Muscle of leg (tissue), 11 donors: ENCODE measurements around the gene WDR20. TPM values are rescaled to one million over a fixed set of nuclear protein-coding genes. Genes with fewer than 3 reads are reported as not detected.
A peak's percentile ranks its signal among the peaks of the same experiment; 100 is the strongest.

Source experiments
- DNase-seq: peaks from one replicate; pipeline ENCODE4 v3.0.0; 2013
- H3K27ac ChIP-seq: one replicate; pipeline ENCODE4 v1.5.1; 2013; ENCODE audit warnings: mild to moderate bottlenecking, low read length, control low read depth
- H3K27me3 ChIP-seq: one replicate; pipeline ENCODE4 v1.6.1; 2013; ENCODE audit warnings: low read length; ENCODE audit not compliant: control insufficient read depth, insufficient read depth
- H3K36me3 ChIP-seq: one replicate; pipeline ENCODE4 v1.6.1; 2013; ENCODE audit warnings: low read length; ENCODE audit not compliant: control insufficient read depth, insufficient read depth
- H3K4me1 ChIP-seq: one replicate; pipeline ENCODE4 v1.6.1; 2013; ENCODE audit warnings: low read length; ENCODE audit not compliant: control insufficient read depth, insufficient read depth
- H3K4me3 ChIP-seq: one replicate; pipeline ENCODE4 v1.5.1; 2013; ENCODE audit warnings: low read length, control low read depth
- H3K9me3 ChIP-seq: replicated peaks from 2 replicates; pipeline ENCODE4 v1.6.1; 2013; ENCODE audit warnings: low read depth, low read length; ENCODE audit not compliant: control insufficient read depth
- WGBS: methylation state at CpG from one replicate; pipeline ENCODE4 v1.1.5; 2013; ENCODE audit warnings: missing lambda C conversion rate; ENCODE audit not compliant: insufficient coverage; 5-methylcytosine and 5-hydroxymethylcytosine counted together
- polyA plus RNA-seq, 8 donors: library from polyadenylated mRNA; unstranded; fragments of 120-200 nt; gene quantifications; one replicate each; pipeline versions ENCODE4 v1.2.1 to v1.2.3, GENCODE V29; 2013; ENCODE audit warnings: inconsistent platforms in 1 of 8, low replicate concordance in 1 of 8; ENCODE audit not compliant: insufficient read length in 8 of 8, insufficient read depth in 1 of 8
- total RNA-seq: library from RNA; stranded (reverse); fragments of 120-200 nt; gene quantifications from one replicate; pipeline ENCODE4 v1.2.4, GENCODE V29; 2013

Gene WDR20
- total and polyA plus RNA-seq, 9 donors: 20.0 to 28.9 (median 25.0) TPM

DNA sequence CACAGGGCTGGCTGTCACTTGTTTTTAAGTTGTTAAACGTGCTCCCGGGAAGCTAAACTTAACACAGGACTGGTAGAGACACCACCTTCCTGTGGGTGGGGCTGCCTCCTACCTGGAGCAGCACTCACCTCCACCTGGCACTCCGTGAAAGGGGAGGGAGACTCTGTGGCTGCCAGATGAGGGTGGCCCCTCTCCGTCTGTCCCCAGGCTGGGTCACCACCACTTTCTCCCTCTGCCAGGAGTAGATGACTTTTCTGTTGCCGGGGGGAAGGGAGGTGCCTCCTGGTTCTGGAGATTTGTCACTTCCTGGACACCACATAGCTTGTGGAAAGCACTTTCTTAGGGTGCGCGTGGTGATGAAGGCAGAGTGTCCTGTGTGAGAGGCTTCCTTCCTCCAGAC, 81.3 kb downstream of the WDR20 start:
- peaks cover 46% of the 10 kb centered on the region for H3K4me1 ChIP-seq
- no peak overlapping the region for H3K4me3 ChIP-seq
- H3K36me3 ChIP-seq: peaks cover 43% of the 10 kb centered on the region
- no peaks in the 10 kb centered on the region for H3K9me3 ChIP-seq
- H3K27ac ChIP-seq: peak overlapping the region; percentile 13
- H3K27me3 ChIP-seq: no peaks in the 10 kb centered on the region
- 78% methylated on average over 3 of the region's 7 CpGs for WGBS
- DNase-seq: no peak

- DNase-seq: no peak
- Histone ChIP-seq H3K27me3 (no peaks in the 10 kb centered on the region), H3K4me1 (peaks cover 53% of the 10 kb centered on the region), H3K4me3 (no peak overlapping the region), H3K9me3 (no peaks in the 10 kb centered on the region), H3K36me3 (peaks cover 41% of the 10 kb centered on the region), H3K27ac (no peak overlapping the region)
- 83% methylated on average over 12 of the region's 13 CpGs for WGBS
Measured at GRCh38 chr14:102222009-102222575, 82.4 kb downstream of the WDR20 start.

GRCh38 chr14:102222751-102223150, 83.1 kb downstream of the WDR20 start:
- WGBS: 93% methylated on average over 16 of the region's 28 CpGs
- no peak for DNase-seq
- no peaks in the 10 kb centered on the region for H3K9me3 ChIP-seq
- H3K27me3 ChIP-seq: no peaks in the 10 kb centered on the region
- H3K4me3 ChIP-seq: no peak overlapping the region
- no peak overlapping the region for H3K27ac ChIP-seq
- H3K4me1 ChIP-seq: peaks cover 53% of the 10 kb centered on the region
- H3K36me3 ChIP-seq: peaks cover 36% of the 10 kb centered on the region

- no peak overlapping the region for H3K4me3 ChIP-seq
- peak; percentile 48 for DNase-seq
- peaks cover 36% of the 10 kb centered on the region for H3K36me3 ChIP-seq
- H3K4me1 ChIP-seq: peaks cover 44% of the 10 kb centered on the region
- H3K9me3 ChIP-seq: no peaks in the 10 kb centered on the region
- no peaks in the 10 kb centered on the region for H3K27me3 ChIP-seq
- 73% methylated on average over 3 of the region's 6 CpGs for WGBS
- no peak overlapping the region for H3K27ac ChIP-seq
Measured at GRCh38 chr14:102223682-102224081, 84.0 kb downstream of the WDR20 start.

GRCh38 chr14:102225386-102225785, 85.7 kb downstream of the WDR20 start:
- no peak overlapping the region for H3K4me3 ChIP-seq
- peaks cover 32% of the 10 kb centered on the region for H3K36me3 ChIP-seq
- H3K27ac ChIP-seq: no peak overlapping the region
- H3K4me1 ChIP-seq: peaks cover 31% of the 10 kb centered on the region
- H3K9me3 ChIP-seq: no peaks in the 10 kb centered on the region
- no peak for DNase-seq
- H3K27me3 ChIP-seq: no peaks in the 10 kb centered on the region
- 93% methylated on average over 5 of the region's 7 CpGs for WGBS

DNA sequence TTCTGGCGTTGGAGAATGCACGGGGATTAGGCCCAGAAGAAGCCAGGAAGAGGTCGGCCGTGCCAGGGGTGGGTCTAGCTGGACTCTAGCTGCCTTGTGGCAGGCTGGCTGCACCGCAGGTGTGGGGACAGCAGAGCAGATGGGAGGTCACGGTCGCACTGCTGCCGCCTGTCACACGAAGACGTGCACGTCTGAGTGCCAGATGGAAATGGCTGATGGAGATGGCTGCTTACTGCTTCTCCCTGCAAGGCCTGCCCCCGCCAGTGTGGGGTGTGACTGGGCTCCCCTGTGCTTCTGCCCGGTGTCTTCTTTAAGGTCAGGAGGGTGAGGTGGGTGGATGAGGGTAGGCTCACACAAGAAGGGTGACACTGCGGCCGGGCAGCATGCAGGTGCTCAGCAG, 86.2 kb downstream of the WDR20 start:
- H3K4me1 ChIP-seq: peaks cover 29% of the 10 kb centered on the region
- no peak overlapping the region for H3K27ac ChIP-seq
- H3K36me3 ChIP-seq: peaks cover 28% of the 10 kb centered on the region
- no peaks in the 10 kb centered on the region for H3K27me3 ChIP-seq
- no peaks in the 10 kb centered on the region for H3K9me3 ChIP-seq
- 77% methylated on average over 15 of the region's 15 CpGs for WGBS
- H3K4me3 ChIP-seq: no peak overlapping the region
- DNase-seq: no peak

- peaks cover 25% of the 10 kb centered on the region for H3K36me3 ChIP-seq
- peak; percentile 24 for DNase-seq
- H3K4me3 ChIP-seq: no peak overlapping the region
- peaks cover 23% of the 10 kb centered on the region for H3K4me1 ChIP-seq
- no peaks in the 10 kb centered on the region for H3K27me3 ChIP-seq
- no peaks in the 10 kb centered on the region for H3K9me3 ChIP-seq
- 71% methylated on average over 24 of the region's 27 CpGs for WGBS
- peak overlapping the region; percentile 31 for H3K27ac ChIP-seq
Measured at GRCh38 chr14:102226356-102227125, 86.8 kb downstream of the WDR20 start.

- peak overlapping the region; percentile 31 for H3K27ac ChIP-seq
- H3K27me3 ChIP-seq: no peaks in the 10 kb centered on the region
- peaks cover 18% of the 10 kb centered on the region for H3K36me3 ChIP-seq
- H3K9me3 ChIP-seq: no peaks in the 10 kb centered on the region
- no peak for DNase-seq
- no peak overlapping the region for H3K4me3 ChIP-seq
- peaks cover 22% of the 10 kb centered on the region for H3K4me1 ChIP-seq
- WGBS: 67% methylated on average over 20 of the region's 28 CpGs
Measured at GRCh38 chr14:102227184-102227964, 87.7 kb downstream of the WDR20 start.

- Histone ChIP-seq H3K4me3 (no peak overlapping the region), H3K4me1 (peaks cover 22% of the 10 kb centered on the region), H3K27ac (no peak overlapping the region), H3K9me3 (no peaks in the 10 kb centered on the region), H3K27me3 (no peaks in the 10 kb centered on the region), H3K36me3 (peaks cover 14% of the 10 kb centered on the region)
- WGBS: 95% methylated on average over 42 of the region's 43 CpGs
- no peak for DNase-seq
Measured at GRCh38 chr14:102229071-102229738, 89.5 kb downstream of the WDR20 start.

GRCh38 chr14:102229739-102230092, 90.0 kb downstream of the WDR20 start:
- Histone ChIP-seq H3K36me3 (peaks cover 14% of the 10 kb centered on the region), H3K27me3 (no peaks in the 10 kb centered on the region), H3K4me1 (peaks cover 22% of the 10 kb centered on the region), H3K9me3 (no peaks in the 10 kb centered on the region), H3K4me3 (no peak overlapping the region), H3K27ac (no peak overlapping the region)
- no peak for DNase-seq
- 84% methylated on average over 8 of the region's 9 CpGs for WGBS
